Measurements from ENCODE around the gene MADD. TPM values are rescaled to one million over a fixed set of nuclear protein-coding genes. Genes with fewer than 3 reads are reported as not detected.
"Not testable (repeated sequence)": the region's sequence is repeated elsewhere in the genome, so short reads cannot be mapped to it uniquely, and the experiment has no call there.

The MADD gene
- total and polyA plus RNA-seq, 2 donors (not counting 1 experiment from before 2014, with no cell fraction given) = 56.8 to 108 TPM

DNA sequence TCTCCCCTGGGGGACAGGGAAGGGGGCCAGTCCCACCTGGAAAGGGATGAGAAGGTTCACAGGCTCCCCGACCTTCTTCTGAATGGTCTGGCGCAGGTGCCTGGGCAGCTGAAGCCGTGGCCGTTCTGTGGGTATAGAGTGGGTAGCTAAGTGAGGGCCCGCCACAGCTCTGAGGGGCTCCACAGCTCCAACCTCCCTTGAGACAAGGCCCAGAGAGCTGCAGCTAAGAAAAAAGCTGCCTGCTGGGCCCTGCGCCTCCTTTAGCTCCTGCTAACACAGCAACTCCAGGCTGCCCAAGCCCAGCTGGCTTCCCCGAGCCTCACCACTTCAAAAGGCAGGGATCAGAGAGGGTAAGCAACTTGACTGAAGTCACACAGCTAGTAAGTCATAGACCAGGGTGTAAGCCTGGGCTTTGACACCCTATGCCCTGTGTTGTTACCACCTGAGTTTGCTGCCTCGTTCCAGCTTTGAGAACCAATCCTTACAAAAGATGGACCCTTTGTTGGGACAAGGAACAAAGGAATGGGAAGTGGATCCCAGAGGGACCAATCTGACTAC lies 64.0 kb downstream of the MADD start:
- intact Hi-C loops (cut with micrococcal nuclease) = no loop called here
- Histone ChIP-seq H3K27ac (ENCODE audit: low read length in 2 of 2) (no peak overlapping the region), H4K20me1 (ENCODE audit: control insufficient read depth, insufficient read depth, low read length, poor library complexity, severe bottlenecking) (no peaks in the 10 kb centered on the region), H3K4me1 (ENCODE audit: control insufficient read depth in 2 of 2, insufficient read depth in 2 of 2, low read length in 2 of 2) (peaks cover 0 to 2% of the 10 kb centered on the region in 2 donors), H3K79me2 (ENCODE audit: control insufficient read depth, insufficient read depth, low read length) (no peaks in the 10 kb centered on the region), H3K36me3 (replicated peaks in 1 of 2; ENCODE audit: control extremely low read depth in 1 of 2, control insufficient read depth in 1 of 2, extremely low read depth in 1 of 2, insufficient read depth in 2 of 2, low read length in 1 of 2) (peaks cover 0 to 19% of the 10 kb centered on the region in 2 experiments), H2AFZ (ENCODE audit: insufficient read depth, low read depth, low read length, poor library complexity, severe bottlenecking) (no peak overlapping the region), H3K27me3 (replicated peaks in 1 of 4; ENCODE audit: control extremely low read depth in 1 of 4, control insufficient read depth in 3 of 4, insufficient read depth in 4 of 4, low read length in 3 of 4) (no peaks in the 10 kb centered on the region), H3K9me3 (ENCODE audit: control extremely low read depth in 1 of 3, control insufficient read depth in 2 of 3, insufficient read depth in 1 of 3, low read length in 2 of 3) (no peaks in the 10 kb centered on the region), H3K9ac (ENCODE audit: low read length) (no peak overlapping the region), H3K4me3 (ENCODE audit: control extremely low read depth in 1 of 5, extremely low read depth in 1 of 5, insufficient read depth in 1 of 5, low read depth in 2 of 5, low read length in 4 of 5) (no peak overlapping the region), H3K4me2 (replicated peaks; ENCODE audit: low read depth, low read length, poor library complexity, severe bottlenecking) (no peak overlapping the region)
- ChIA-PET CTCF (interaction anchor here (0.6 to 0.7 kb wide), 2 partner anchors 31 to 73 kb away, joined by 3 read pairs; no protein-coding TSS in a partner anchor), POLR2A (no interaction called here)
- Mint-ChIP-seq H3K27me3 (no peaks in the 10 kb centered on the region), H3K4me3 (no peak overlapping the region), H3K4me1 (peaks cover 2% of the 10 kb centered on the region), H3K9me3 (ENCODE audit: insufficient read depth) (no peaks in the 10 kb centered on the region), H3K27ac (no peak overlapping the region)
- ATAC-seq (ENCODE audit: low read depth) (no peak), DNase-seq (no peak)
- whole genome bisulfite sequencing (ENCODE audit: insufficient coverage) = 91% methylated on average over 2 of the region's 8 CpGs
- TF ChIP-seq EZH2 (IDR thresholded peaks at IDR 0.05; ENCODE audit: borderline replicate concordance, insufficient read depth, low read depth, low read length, poor library complexity, severe bottlenecking) = no peak
- TF ChIP-seq CTCF (IDR thresholded peaks at IDR 0.05) = no peak

- H3K27me3 ChIP-seq (replicated peaks in 1 of 4; ENCODE audit: control extremely low read depth in 1 of 4, control insufficient read depth in 3 of 4, insufficient read depth in 4 of 4, low read length in 3 of 4); H2AFZ ChIP-seq (ENCODE audit: insufficient read depth, low read depth, low read length, poor library complexity, severe bottlenecking); H3K79me2 ChIP-seq (ENCODE audit: control insufficient read depth, insufficient read depth, low read length); H3K4me1 ChIP-seq (ENCODE audit: control insufficient read depth in 2 of 2, insufficient read depth in 2 of 2, low read length in 2 of 2); H3K9me3 Mint-ChIP-seq (ENCODE audit: insufficient read depth); ATAC-seq (ENCODE audit: low read depth); H4K20me1 ChIP-seq (ENCODE audit: control insufficient read depth, insufficient read depth, low read length, poor library complexity, severe bottlenecking); DNase-seq; H3K9ac ChIP-seq (ENCODE audit: low read length); H3K4me3 ChIP-seq (ENCODE audit: control extremely low read depth in 1 of 5, extremely low read depth in 1 of 5, insufficient read depth in 1 of 5, low read depth in 2 of 5, low read length in 4 of 5); H3K4me2 ChIP-seq (replicated peaks; ENCODE audit: low read depth, low read length, poor library complexity, severe bottlenecking); H3K27me3 Mint-ChIP-seq; intact Hi-C loops (cut with micrococcal nuclease); H3K9me3 ChIP-seq (ENCODE audit: control extremely low read depth in 1 of 3, control insufficient read depth in 2 of 3, insufficient read depth in 1 of 3, low read length in 2 of 3); H3K27ac Mint-ChIP-seq; H3K4me1 Mint-ChIP-seq; H3K4me3 Mint-ChIP-seq; H3K27ac ChIP-seq (ENCODE audit: low read length in 2 of 2): not testable (repeated sequence)
- peaks cover 0 to 10% of the 10 kb centered on the region in 2 experiments for H3K36me3 ChIP-seq (replicated peaks in 1 of 2; ENCODE audit: control extremely low read depth in 1 of 2, control insufficient read depth in 1 of 2, extremely low read depth in 1 of 2, insufficient read depth in 2 of 2, low read length in 1 of 2)
- ChIA-PET POLR2A (interaction anchor here (0.6 kb wide), 1 partner anchor 96 kb away, joined by 4 read pairs; no protein-coding TSS in a partner anchor), CTCF (interaction anchor here (0.6 to 0.7 kb wide), 2 partner anchors 32 to 72 kb away, joined by 3 read pairs; no protein-coding TSS in a partner anchor)
- whole genome bisulfite sequencing (ENCODE audit: insufficient coverage) = 99% methylated on average over 13 of the region's 16 CpGs
These were observed 64.9 kb downstream of the MADD start for GRCh38 chr11:47334699-47335411.

Measured in B cell (primary cell).